Anterior cingulate cortex (tissue), 58 donors: ENCODE results near the gene CMTM8.

ENCODE experiments used
- DNase-seq, 58 donors: peaks; one replicate each; lab custom pipeline; 2025; lab: John Stamatoyannopoulos, UW

Gene CMTM8

DNA sequence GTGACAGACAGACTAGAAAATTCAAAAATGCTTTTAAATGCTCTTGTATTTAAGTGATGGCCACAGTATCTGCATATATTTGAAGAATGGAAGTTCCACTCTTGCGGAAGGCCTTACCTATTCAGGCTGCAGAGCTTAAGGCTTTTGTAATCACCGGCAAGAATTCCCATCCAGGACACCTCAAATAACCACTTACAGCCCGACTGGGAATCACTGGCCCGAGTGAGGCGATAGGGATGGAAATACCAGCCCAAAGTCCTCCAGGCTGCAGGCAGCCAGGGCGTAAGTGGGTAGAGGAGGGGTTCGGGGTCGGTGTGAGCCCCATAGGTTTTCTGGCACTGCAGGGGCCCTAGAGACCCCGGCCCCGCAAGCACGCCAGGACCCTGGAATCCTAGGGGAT is 162.6 kb downstream of the CMTM8 start:
- DNase-seq = no peak

GRCh38 chr3:32401556-32402081 is 163.1 kb downstream of the CMTM8 start:
- peak in 57 of 58 donors; percentile 11 to 88 (median 67) for DNase-seq

- DNase-seq = no peak
These were observed 165.2 kb downstream of the CMTM8 start for GRCh38 chr3:32403663-32404062.

DNA sequence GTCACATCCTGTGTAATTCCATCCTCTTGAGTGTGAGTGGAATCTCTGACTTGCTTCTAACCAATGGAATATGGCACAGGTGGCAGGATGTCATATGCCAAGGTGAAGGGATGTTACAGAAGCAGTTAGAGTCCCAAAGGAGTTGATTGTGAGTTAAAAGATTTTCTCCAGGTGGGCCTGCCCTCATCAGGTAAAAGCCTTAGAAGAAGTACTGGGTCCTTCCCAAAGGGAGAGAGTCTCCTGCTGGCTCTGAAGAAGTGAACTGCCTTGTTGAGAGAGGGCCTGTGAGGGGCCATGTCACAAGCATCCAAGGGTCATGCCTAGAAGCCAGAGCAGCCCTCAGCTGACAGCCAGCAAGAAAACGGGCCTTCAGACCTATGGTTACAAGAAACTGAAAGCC is 166.2 kb downstream of the CMTM8 start:
- DNase-seq = no peak

GRCh38 chr3:32405155-32405554 is 166.7 kb downstream of the CMTM8 start:
- no peak for DNase-seq

GRCh38 chr3:32405711-32406323 is 167.3 kb downstream of the CMTM8 start:
- DNase-seq = no peak

DNA sequence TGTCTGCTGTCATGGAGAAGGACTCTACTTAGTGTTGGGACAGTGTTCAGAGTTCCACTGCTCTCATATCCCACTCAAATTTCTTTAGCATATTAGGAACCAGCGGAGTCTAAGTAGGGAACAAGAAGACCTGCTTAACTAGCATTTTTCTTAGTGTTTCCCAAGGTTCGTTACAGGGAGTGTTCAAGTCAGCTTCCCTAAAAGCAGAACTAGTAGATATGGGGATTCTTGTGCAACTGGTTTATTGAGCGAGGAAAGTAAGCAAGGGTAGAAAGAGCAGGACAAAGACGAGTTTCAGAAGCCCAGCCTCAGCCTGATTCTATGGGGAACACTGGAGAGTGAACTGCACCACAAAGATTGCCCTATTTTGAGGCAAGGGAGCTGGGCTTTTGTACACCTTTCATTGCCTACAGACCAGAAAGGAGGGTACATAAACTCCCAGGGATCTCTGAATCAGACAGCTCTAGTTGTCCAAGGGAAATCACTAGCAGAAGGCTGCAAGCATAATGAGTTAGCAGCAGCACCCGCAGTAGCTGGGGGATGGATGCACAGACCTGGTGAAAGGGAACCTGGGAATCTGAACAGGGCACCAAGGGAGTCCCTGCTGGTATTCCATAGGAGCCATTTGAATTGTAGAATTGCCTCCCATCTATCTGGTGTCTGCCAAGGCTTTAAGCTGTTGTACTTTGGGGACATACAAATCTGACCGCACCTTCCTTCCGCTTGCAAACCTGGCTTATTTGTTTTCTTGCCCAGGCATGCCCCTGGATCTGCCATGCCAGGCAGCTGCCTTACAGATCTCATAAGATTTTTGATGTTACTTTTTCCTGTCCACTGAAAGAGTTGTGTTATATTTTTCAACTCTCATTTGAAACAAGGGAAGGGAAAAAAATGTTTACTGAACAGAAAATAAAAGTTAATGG is 168.3 kb downstream of the CMTM8 start:
- DNase-seq = no peak

GRCh38 chr3:32410367-32411246 is 172.1 kb downstream of the CMTM8 start:
- no peak for DNase-seq

GRCh38 chr3:32411442-32411841 is 173.0 kb downstream of the CMTM8 start:
- DNase-seq = no peak

- DNase-seq = no peak
These were observed 174.4 kb downstream of the CMTM8 start for GRCh38 chr3:32412887-32413286.

DNA sequence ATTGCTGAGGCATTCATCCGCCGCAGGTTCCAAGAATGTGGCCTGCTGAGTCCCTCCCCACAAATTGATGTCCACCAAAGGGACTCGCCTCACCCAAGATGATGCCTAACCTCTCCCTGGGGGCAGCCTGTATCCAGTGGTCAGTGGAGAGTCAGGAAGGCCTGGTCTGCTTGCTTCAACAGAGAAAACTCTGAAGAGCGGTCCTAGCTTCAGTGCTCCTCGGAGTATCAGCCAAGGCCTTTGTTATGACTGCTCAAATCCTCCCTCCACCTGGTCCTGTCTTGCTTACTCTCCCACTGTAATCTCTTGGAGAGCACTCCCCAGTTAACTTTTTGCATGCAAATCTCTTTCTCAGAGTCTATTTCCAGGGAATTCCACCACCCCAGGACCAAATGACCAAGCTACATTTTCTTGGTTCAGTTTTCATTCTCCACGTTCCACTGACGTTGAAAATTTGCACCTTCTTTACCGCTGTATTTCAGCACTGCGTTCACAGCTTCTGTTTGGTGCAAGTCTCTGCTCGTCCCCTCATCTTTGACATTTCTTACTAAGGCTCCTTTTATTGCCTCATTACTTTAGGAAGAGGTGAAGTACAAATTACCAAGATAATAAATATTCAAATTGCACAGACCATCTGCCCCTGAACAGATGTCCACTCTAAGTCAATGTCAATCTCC is 175.5 kb downstream of the CMTM8 start:
- DNase-seq = no peak

- no peak for DNase-seq
These were observed 176.2 kb downstream of the CMTM8 start for GRCh38 chr3:32414522-32415202.

- DNase-seq = no peak
These were observed 181.3 kb downstream of the CMTM8 start for GRCh38 chr3:32419742-32420125.
